Measurements from ENCODE around the gene WNK4. TPM values are rescaled to one million over a fixed set of nuclear protein-coding genes. Genes with fewer than 3 reads are reported as not detected.
A peak's percentile ranks its signal among the peaks of the same experiment; 100 is the strongest.

WNK4 gene
- total and polyA plus RNA-seq, 9 of the 15 experiments (the other 6 are each of a cell fraction or from before 2014, with no cell fraction given): 0.32 to 25.8 (median 4.5) TPM

DNA sequence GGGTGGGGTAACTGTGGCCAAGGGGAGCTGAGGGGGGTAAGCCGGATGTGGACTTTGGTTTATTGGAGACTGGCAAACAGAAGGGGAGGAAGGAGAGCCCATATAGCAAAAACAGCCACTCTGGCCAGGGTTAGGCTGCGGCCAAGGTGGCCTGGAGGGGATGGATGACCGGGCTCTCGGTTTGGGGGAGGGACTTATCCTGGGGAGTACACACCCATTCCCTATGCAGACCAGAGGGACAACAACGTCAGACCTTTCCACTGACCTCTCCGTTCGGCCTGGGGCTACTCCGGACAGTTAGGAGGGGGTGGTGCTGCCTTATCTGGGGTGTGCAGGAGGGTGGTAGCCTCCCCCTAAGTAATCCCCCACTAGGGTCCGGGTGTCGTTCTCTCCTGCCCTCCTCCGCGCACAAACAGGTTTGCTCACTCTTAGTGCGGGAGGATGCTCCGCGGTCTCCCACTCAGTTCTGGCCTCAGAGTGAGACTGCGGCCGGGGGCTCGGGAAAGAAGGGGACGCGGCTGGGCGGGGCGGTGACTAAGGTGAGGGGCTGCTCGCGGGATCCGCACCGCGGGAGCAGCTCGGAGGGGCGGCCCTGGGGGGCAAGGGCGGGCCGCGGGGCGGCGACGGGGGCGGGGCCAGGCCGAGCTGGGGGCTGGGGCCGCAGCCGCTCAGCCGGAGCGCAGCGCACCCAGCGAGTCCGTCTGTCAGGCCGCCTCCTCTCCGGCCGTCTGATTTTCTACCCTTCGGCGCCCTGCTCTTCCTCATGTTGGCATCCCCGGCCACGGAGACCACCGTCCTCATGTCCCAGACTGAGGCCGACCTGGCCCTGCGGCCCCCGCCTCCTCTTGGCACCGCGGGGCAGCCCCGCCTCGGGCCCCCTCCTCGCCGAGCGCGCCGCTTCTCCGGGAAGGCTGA is at the start of gene WNK4 (continued):
- TF ChIP-seq U2AF2 (optimal IDR thresholded peaks at IDR 0.05; ENCODE audit: low read depth, low read length) (no peak), ARID1B (IDR thresholded peaks at IDR 0.05) (peak; percentile 97), EGR1 (conservative IDR thresholded peaks at IDR 0.05) (peak; percentile 96), ZNF212 (CRISPR knock-in tag; IDR thresholded peaks at IDR 0.05) (no peak), ETS2 (tag; IDR thresholded peaks at IDR 0.05; ENCODE audit: borderline replicate concordance, poor library complexity, severe bottlenecking) (no peak), KHSRP (IDR thresholded peaks at IDR 0.05) (no peak), PHB2 (IDR thresholded peaks at IDR 0.05; ENCODE audit: low read depth) (peak; percentile 66), ZBTB1 (CRISPR knock-in tag; IDR thresholded peaks at IDR 0.05; ENCODE audit: borderline replicate concordance, low read depth) (no peak), RBBP5 (IDR thresholded peaks at IDR 0.05; ENCODE audit: borderline replicate concordance, insufficient read depth, low read length, poor library complexity, severe bottlenecking) (peak; percentile 39), MLX (CRISPR knock-in tag; conservative IDR thresholded peaks at IDR 0.05) (no peak), HMG20A (CRISPR knock-in tag; conservative IDR thresholded peaks at IDR 0.05) (no peak), POLR2AphosphoS5 (IDR thresholded peaks at IDR 0.05; ENCODE audit: control insufficient read depth, insufficient read depth, low read depth, low read length) (peak; percentile 92), HBP1 (CRISPR knock-in tag; IDR thresholded peaks at IDR 0.05) (peak; percentile 71; the same call in 1 of the 2 replicates), DIDO1 (tag; IDR thresholded peaks at IDR 0.05; ENCODE audit: low read depth) (no peak), KDM5B (IDR thresholded peaks at IDR 0.05; ENCODE audit: insufficient replicate concordance, low read depth, low read length) (peak; percentile 65), OTX1 (CRISPR knock-in tag; IDR thresholded peaks at IDR 0.05) (no peak), HLTF (IDR thresholded peaks at IDR 0.05) (peak; percentile 39; the same call in 1 of the 2 replicates)
- TF ChIP-seq, protein P1, sequence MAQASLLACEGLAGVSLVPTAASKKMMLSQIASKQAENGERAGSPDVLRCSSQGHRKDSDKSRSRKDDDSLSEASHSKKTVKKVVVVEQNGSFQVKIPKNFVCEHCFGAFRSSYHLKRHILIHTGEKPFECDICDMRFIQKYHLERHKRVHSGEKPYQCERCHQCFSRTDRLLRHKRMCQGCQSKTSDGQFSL (CRISPR knock-in tag; IDR thresholded peaks at IDR 0.05): 0 out of 2 replicates have a peak, but pooled peaks have one; percentile 33
- TF ChIP-seq, protein P1 (tag; IDR thresholded peaks at IDR 0.05): no peak; a peak in 1 of 4 replicates
- TF ChIP-seq, protein P2, sequence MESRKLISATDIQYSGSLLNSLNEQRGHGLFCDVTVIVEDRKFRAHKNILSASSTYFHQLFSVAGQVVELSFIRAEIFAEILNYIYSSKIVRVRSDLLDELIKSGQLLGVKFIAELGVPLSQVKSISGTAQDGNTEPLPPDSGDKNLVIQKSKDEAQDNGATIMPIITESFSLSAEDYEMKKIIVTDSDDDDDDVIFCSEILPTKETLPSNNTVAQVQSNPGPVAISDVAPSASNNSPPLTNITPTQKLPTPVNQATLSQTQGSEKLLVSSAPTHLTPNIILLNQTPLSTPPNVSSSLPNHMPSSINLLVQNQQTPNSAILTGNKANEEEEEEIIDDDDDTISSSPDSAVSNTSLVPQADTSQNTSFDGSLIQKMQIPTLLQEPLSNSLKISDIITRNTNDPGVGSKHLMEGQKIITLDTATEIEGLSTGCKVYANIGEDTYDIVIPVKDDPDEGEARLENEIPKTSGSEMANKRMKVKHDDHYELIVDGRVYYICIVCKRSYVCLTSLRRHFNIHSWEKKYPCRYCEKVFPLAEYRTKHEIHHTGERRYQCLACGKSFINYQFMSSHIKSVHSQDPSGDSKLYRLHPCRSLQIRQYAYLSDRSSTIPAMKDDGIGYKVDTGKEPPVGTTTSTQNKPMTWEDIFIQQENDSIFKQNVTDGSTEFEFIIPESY (CRISPR knock-in tag; IDR thresholded peaks at IDR 0.05): no peak
- TF ChIP-seq, protein P3, sequence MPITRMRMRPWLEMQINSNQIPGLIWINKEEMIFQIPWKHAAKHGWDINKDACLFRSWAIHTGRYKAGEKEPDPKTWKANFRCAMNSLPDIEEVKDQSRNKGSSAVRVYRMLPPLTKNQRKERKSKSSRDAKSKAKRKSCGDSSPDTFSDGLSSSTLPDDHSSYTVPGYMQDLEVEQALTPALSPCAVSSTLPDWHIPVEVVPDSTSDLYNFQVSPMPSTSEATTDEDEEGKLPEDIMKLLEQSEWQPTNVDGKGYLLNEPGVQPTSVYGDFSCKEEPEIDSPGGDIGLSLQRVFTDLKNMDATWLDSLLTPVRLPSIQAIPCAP (CRISPR knock-in tag; IDR thresholded peaks at IDR 0.05; ENCODE audit: borderline replicate concordance): no peak

Measured in K562 (cell line).